Suprapubic skin (tissue), 4 donors: Measurements from ENCODE around the gene CEACAM8. TPM values are rescaled to one million over a fixed set of nuclear protein-coding genes. Genes with fewer than 3 reads are reported as not detected.

Experiments
- DNase-seq, 2 donors: peaks; one replicate each; pipeline ENCODE4 v3.0.0-alpha.2; 2019; ENCODE audit warnings: low spot score in 2 of 2
- H3K27ac ChIP-seq: fragments of 200-600 bp; sonication (generic); one replicate; pipeline ENCODE4 v1.5.1; 2019
- H3K27me3 ChIP-seq: fragments of 200-600 bp; sonication (generic); one replicate; pipeline ENCODE4 v1.5.1; 2019
- H3K36me3 ChIP-seq: fragments of 200-600 bp; sonication (generic); one replicate; pipeline ENCODE4 v1.5.1; 2019
- H3K4me1 ChIP-seq: fragments of 200-600 bp; sonication (generic); one replicate; pipeline ENCODE4 v1.5.1; 2019
- H3K4me3 ChIP-seq: fragments of 200-600 bp; sonication (generic); one replicate; pipeline ENCODE4 v1.5.1; 2019; ENCODE audit warnings: mild to moderate bottlenecking
- H3K9me3 ChIP-seq: fragments of 200-600 bp; sonication (generic); one replicate; pipeline ENCODE4 v1.5.1; 2019
- EP300 ChIP-seq: sonication (generic); formaldehyde crosslinking; IDR thresholded peaks from one replicate; pipeline ENCODE4 v1.6.1; 2017; ENCODE audit warnings: antibody characterized with exemption
- POLR2A ChIP-seq, 2 donors: fragments of 450-650 bp; IDR thresholded peaks; one replicate each; pipeline ENCODE4 v1.6.1; 2017; ENCODE audit warnings: antibody characterized with exemption in 2 of 2, mild to moderate bottlenecking in 2 of 2, moderate library complexity in 2 of 2
- POLR2AphosphoS5 ChIP-seq, 3 donors: sonication (generic); formaldehyde crosslinking; IDR thresholded peaks; one replicate each; pipeline ENCODE4 v1.6.1; 2017; ENCODE audit warnings: antibody characterized with exemption in 3 of 3
- WGBS: methylation state at CpG from one replicate; pipeline ENCODE4 v1.1.5; 2018; 5-methylcytosine and 5-hydroxymethylcytosine counted together
- total RNA-seq, 4 donors: library from RNA; depleted of rRNA; stranded (reverse); fragments of >200 nt; gene quantifications; one replicate each; pipeline ENCODE4 v1.1.0, GENCODE V29; 2016
- TF ChIP-seq, protein P1 (sequence below), 2 donors: fragments of 200-600 bp in 1 of 2; fragments of 450-650 bp in 1 of 2; sonication (generic) in 1 of 2; IDR thresholded peaks; one replicate each; pipeline ENCODE4 v1.5.1; 2016 to 2019; ENCODE audit warnings: antibody characterized with exemption in 2 of 2, mild to moderate bottlenecking in 1 of 2, moderate library complexity in 1 of 2

Gene CEACAM8
- total RNA-seq, 4 donors from 2014 or later: 0.18 TPM; not detected in 3

- no peak overlapping the region for H3K4me3 ChIP-seq
- 34% methylated on average over 11 of the region's 14 CpGs for WGBS
- no peak for TF ChIP-seq POLR2AphosphoS5 (IDR thresholded peaks at IDR 0.05)
- TF ChIP-seq, protein P1, sequence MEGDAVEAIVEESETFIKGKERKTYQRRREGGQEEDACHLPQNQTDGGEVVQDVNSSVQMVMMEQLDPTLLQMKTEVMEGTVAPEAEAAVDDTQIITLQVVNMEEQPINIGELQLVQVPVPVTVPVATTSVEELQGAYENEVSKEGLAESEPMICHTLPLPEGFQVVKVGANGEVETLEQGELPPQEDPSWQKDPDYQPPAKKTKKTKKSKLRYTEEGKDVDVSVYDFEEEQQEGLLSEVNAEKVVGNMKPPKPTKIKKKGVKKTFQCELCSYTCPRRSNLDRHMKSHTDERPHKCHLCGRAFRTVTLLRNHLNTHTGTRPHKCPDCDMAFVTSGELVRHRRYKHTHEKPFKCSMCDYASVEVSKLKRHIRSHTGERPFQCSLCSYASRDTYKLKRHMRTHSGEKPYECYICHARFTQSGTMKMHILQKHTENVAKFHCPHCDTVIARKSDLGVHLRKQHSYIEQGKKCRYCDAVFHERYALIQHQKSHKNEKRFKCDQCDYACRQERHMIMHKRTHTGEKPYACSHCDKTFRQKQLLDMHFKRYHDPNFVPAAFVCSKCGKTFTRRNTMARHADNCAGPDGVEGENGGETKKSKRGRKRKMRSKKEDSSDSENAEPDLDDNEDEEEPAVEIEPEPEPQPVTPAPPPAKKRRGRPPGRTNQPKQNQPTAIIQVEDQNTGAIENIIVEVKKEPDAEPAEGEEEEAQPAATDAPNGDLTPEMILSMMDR (IDR thresholded peaks at IDR 0.05): peak in 1 of 2 donors; percentile 53
- H3K27me3 ChIP-seq: peaks cover 6% of the 10 kb centered on the region
- no peak overlapping the region for H3K27ac ChIP-seq
- no peaks in the 10 kb centered on the region for H3K36me3 ChIP-seq
- H3K4me1 ChIP-seq: no peaks in the 10 kb centered on the region
- H3K9me3 ChIP-seq: no peaks in the 10 kb centered on the region
- DNase-seq: no peak
Observed at GRCh38 chr19:42606660-42607351, 12.1 kb upstream of the CEACAM8 start.

DNA sequence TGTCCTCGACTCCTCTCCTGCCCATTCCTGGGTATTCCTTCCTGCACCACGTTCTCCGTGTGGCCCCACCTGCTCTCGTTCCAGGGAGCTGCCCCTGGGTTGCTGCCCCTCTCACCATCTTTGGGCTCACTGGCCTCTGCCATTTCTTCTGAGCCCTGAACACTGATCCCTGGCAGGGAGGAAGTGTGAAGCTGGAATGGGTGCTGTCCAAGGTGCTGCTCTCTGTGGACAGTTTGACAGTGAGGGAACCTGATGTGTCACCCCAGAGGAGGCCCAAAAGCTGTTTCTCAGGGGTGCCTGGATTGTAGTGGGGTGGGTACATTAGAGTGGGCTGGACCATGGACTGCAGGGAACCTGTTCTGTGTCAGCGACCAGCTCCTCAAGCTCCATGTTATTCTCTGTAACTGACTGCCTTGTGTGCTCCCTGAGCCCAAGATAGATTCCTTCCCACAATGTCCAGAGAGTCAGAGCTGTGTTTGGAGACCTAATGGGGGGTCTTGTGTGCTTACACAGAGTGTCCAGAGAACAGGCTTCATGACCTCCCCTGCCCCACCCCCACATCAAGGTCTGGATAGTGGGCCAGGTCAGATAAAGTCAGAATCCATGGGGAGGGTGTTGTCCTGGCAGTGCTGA is 7.2 kb upstream of the CEACAM8 start:
- Histone ChIP-seq H3K9me3 (no peaks in the 10 kb centered on the region), H3K4me1 (no peaks in the 10 kb centered on the region), H3K27ac (no peak overlapping the region), H3K36me3 (no peaks in the 10 kb centered on the region), H3K4me3 (no peak overlapping the region), H3K27me3 (peaks cover 8% of the 10 kb centered on the region)
- 30% methylated on average over 4 of the region's 5 CpGs for WGBS
- DNase-seq: no peak
- TF ChIP-seq, protein P1 (IDR thresholded peaks at IDR 0.05): no peak
- no peak for TF ChIP-seq EP300
- TF ChIP-seq POLR2A (IDR thresholded peaks at IDR 0.05): no peak
- no peak for TF ChIP-seq POLR2AphosphoS5 (IDR thresholded peaks at IDR 0.05)

- H3K9me3 ChIP-seq: no peaks in the 10 kb centered on the region
- no peaks in the 10 kb centered on the region for H3K36me3 ChIP-seq
- no peaks in the 10 kb centered on the region for H3K4me1 ChIP-seq
- peaks cover 10% of the 10 kb centered on the region for H3K27me3 ChIP-seq
- WGBS: 25% methylated on average over 13 of the region's 16 CpGs
- H3K27ac ChIP-seq: no peak overlapping the region
- no peak overlapping the region for H3K4me3 ChIP-seq
- no peak for DNase-seq
- TF ChIP-seq, protein P1 (IDR thresholded peaks at IDR 0.05): peak; percentile 42 to 91
- TF ChIP-seq POLR2A (IDR thresholded peaks at IDR 0.05): no peak
Observed at GRCh38 chr19:42596391-42597072, 1.8 kb upstream of the CEACAM8 start.

- no peaks in the 10 kb centered on the region for H3K4me1 ChIP-seq
- H3K36me3 ChIP-seq: no peaks in the 10 kb centered on the region
- no peak for DNase-seq
- H3K27me3 ChIP-seq: peaks cover 10% of the 10 kb centered on the region
- no peak overlapping the region for H3K27ac ChIP-seq
- 71% methylated on average over 6 of the region's 11 CpGs for WGBS
- H3K4me3 ChIP-seq: no peak overlapping the region
- TF ChIP-seq POLR2AphosphoS5 (IDR thresholded peaks at IDR 0.05): no peak
- no peak for TF ChIP-seq EP300
- no peak for TF ChIP-seq POLR2A (IDR thresholded peaks at IDR 0.05)
- TF ChIP-seq, protein P1 (IDR thresholded peaks at IDR 0.05): no peak
- H3K9me3 ChIP-seq: no peaks in the 10 kb centered on the region
Observed at GRCh38 chr19:42595550-42596172, 937 bp upstream of the CEACAM8 start.

DNA sequence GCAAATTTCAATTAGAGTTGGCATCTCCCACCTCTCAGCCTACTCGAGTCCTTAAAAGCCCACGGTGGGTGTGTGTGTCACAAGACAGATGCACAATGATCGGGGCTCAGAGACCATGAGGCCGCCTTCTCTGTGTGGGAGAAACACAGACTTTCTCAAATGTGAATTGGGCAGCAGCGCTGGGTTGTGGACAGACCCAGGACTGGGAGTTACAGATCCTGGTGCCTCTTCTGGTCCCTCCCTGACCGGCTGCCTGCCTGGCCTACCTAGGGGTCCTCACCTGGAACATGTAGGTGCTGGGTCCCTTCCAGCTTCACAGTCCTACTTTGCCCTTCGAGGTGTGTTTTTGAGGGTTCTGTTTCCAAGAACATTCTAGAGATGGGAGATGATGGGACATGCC is 4.9 kb downstream of the CEACAM8 start:
- 84% methylated on average over 3 of the region's 7 CpGs for WGBS
- TF ChIP-seq POLR2A (IDR thresholded peaks at IDR 0.05): no peak
- TF ChIP-seq POLR2AphosphoS5 (IDR thresholded peaks at IDR 0.05): no peak
- no peak for TF ChIP-seq EP300
- TF ChIP-seq, protein P1 (IDR thresholded peaks at IDR 0.05): no peak
- H3K4me3 ChIP-seq: no peak overlapping the region
- no peak overlapping the region for H3K27ac ChIP-seq
- H3K27me3 ChIP-seq: no peaks in the 10 kb centered on the region
- no peak for DNase-seq
- H3K9me3 ChIP-seq: no peaks in the 10 kb centered on the region
- no peaks in the 10 kb centered on the region for H3K36me3 ChIP-seq
- no peaks in the 10 kb centered on the region for H3K4me1 ChIP-seq
